ENCODE results near the gene SLAMF6.
"Not testable (repeated sequence)": the region's sequence is repeated elsewhere in the genome, so short reads cannot be mapped to it uniquely, and the experiment has no call there.

SLAMF6 gene

GRCh38 chr1:160541622-160542302 is 18.7 kb upstream of the SLAMF6 start:
- no peak for DNase-seq

DNA sequence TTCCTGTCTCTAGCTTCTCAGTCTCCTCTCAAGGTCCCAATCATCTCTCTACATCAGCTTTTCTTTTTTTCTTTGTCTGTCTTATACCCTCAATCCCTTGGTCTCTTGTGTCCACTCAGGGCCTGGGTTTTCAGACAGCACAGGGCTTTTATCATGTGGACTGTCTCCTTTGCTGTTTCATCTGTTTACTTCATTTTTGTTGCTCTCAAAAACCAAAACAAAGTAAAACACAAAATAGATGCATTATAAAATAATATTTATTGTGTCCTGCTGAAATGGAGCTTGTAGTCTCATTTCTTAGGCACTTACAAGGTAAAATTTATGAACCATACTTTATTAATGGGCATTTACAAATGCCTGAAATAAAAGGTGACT is 17.8 kb upstream of the SLAMF6 start:
- no peak for DNase-seq

DNA sequence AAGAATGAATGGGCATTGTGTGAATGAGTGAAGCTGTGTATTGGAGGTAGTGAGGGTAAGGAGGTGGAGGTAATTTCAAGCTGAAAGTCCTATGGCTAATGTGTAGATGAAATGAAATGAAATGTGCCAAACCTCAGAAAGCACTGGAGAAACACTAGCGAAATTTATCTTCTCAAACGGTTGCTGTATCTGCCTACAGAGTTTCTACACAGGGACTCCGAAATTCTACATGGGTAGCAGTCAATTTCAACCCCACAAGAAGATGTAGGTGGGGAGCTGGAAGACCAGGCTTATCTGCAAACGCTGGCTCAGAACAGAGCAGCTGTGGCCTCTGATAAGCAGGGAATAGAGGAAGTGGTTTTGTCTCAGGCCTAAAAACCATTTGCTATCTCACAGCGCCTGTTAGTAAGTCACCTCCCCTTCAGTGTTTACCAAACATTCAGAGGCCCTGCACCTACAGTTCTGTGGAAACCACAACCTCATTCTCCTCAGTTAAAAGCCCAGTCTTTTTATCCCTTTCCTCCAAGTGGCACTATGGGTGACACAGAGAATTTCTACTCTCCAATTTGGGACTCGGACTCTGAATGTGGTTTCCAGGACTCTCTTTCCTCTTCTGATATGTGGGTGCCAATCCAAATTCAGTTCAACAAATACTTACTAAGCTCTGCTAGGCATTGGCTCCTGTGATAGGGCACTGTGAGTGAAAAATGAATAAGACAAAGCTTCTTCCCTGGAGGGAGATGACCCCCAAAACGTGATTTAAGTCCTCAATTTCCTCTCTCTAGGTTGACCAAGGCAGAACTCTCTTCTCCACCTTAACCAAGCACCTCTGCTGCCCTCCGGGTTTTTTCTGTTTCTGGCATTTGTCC is 17.2 kb upstream of the SLAMF6 start:
- DNase-seq = no peak

DNA sequence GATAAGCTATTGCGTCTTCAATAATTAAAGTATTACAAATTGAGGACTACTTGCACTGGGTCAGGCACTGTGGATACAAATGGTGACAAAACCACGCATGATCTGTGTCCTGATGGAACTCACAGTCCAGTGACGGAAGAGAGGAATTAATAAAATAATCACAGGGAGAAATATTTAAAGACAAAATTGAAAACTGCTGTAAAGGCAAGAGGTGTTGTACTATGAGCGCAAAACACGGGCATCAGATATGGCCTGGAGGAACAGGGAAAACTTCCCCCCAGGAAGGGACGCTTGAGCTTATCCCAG is 16.6 kb upstream of the SLAMF6 start:
- DNase-seq = no peak

DNA sequence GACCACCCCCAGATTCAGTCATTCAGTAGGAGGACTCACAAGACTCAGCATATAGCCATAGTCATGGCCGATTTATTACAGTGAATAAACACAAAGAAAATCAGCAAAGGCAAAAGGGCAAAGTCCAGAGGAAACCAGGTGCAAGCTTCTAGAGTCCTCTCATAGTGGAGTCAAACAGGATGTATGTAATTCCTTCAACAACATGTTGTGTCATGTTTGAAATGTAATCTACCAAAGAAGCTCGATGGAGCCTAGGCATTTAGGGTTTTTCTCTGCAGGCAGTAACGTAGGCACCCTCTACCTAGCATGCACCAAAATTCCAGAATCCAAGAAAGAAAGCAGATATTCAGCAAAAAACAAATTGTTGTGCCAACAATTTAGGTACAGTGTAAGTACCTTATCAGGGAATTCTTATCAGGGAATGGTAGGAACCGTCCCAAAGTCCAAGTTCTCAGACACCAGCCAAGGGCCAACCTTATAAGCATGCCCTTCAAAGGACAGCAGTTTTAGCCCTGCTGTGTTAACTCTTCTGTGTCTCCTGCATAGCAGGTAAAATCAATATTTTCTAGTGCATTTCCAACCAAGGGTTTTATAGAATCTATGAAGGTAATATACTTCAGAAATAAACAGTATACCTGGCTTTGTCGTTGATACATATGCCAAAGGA is 16.1 kb upstream of the SLAMF6 start:
- no peak for DNase-seq

- no peak for DNase-seq
These were observed 14.9 kb upstream of the SLAMF6 start for GRCh38 chr1:160537714-160538665.

- DNase-seq = no peak
These were observed 12.0 kb upstream of the SLAMF6 start for GRCh38 chr1:160534823-160535605.

- DNase-seq = not testable (repeated sequence)
These were observed 9.4 kb upstream of the SLAMF6 start for GRCh38 chr1:160532557-160532813.

- not testable (repeated sequence) for DNase-seq
These were observed 8.9 kb upstream of the SLAMF6 start for GRCh38 chr1:160531809-160532556.

DNA sequence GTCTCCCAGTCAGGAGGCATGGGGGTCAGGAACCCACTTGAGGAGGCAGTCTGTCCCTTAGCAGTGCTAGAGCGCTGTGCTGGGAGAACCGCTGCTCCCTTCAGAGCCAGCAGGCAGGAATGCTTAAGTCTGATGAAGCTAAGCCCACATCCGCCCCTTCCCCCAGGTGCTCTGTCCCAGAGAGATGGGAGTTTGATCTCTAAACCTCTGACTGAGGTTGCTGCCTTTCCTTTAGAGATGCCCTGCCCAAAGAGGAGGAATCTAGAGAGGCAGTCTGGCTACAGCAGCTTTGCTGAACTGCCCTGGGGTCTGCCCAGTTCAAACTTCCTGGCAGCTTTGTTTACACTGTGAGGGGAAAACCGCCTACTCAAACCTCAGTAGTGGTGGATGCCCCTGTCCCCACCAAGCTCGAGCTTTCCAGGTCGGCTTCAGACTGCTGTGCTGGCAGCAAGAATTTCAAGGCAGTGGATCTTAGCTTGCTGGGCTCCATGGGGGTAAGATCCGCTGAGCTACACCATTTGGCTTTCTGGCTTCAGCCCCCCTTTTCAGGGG is 6.4 kb upstream of the SLAMF6 start:
- DNase-seq = not testable (repeated sequence)

GRCh38 chr1:160523789-160524188 is 734 bp upstream of the SLAMF6 start:
- DNase-seq = not testable (repeated sequence)

GRCh38 chr1:160522136-160522535 is 919 bp downstream of the SLAMF6 start:
- DNase-seq = no peak

GRCh38 chr1:160521554-160521953 is 1.5 kb downstream of the SLAMF6 start:
- no peak for DNase-seq

DNA sequence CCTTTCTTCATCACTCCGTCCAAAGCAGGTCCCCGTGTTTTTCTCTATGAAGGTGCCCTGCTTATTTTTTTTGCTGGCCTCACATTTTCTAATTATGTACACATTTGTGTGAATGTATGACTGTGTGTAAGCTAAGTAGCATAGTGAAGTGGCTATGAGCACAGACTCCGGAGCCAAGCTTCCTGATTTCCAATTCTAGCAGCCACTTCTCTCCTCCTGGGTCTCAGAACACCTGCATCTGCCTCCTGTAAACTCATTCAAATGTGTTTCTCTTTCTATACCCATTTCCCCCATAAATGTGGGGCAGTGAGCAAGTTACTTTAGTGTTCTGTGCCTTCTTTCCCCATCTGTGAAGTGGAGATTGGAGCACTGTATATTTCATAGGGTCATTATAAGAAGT is 2.1 kb downstream of the SLAMF6 start:
- DNase-seq = no peak

DNA sequence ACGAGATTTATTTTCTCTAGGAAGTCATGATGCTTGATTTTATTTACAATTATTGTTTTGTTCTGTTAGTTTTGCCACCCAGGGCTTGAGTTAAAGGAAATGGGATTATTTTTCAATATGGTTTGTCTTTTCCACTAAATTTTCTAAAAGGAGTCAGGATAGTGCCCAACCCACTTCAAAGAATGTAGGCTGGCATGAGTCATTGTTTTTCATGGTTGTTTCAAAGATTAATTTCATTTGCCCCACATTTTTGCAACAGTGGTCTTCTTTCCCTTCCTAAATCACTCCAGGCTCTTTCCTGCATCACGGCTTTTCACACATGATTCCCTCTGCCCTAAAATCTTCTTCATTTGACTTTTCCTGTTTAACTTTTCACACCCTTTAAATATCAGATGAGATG is 2.5 kb downstream of the SLAMF6 start:
- no peak for DNase-seq

- DNase-seq = no peak
These were observed 3.2 kb downstream of the SLAMF6 start for GRCh38 chr1:160519642-160520435.

DNA sequence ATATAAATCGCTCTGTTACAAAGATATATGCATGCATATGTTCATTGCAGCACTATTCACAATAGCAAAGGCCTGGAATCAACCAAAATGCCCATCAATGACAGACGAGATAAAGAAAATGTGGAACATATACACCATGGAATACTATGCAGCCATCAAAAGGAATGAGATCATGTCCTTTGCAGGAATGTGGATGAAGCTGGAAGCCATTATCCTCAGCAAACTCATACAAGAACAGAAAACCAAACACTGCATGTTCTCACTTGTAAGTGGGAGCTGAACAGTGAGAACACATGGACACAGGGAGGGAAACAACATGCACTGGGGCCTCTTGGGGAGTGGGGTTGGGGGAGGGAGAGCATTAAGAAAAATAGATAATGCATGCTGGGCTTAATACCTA is 5.5 kb downstream of the SLAMF6 start:
- DNase-seq = not testable (repeated sequence)

DNA sequence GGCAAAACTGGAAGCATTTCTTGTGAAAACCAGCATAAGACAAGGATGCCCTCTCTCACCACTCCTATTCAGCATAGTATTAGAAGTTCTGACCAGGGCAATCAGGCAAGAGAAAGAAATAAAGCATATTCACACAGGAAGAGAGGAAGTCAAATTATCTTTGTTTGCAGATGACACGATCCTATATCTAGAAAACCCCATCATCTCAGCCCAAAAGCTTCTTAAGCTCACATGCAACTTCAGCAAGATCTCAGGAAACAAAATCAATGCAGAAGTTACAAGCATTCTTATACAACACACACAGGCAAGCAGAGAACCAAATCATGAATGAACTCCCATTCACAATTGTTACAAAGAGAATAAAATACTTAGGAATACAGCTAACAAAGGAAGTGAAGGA is 7.1 kb downstream of the SLAMF6 start:
- not testable (repeated sequence) for DNase-seq

DNA sequence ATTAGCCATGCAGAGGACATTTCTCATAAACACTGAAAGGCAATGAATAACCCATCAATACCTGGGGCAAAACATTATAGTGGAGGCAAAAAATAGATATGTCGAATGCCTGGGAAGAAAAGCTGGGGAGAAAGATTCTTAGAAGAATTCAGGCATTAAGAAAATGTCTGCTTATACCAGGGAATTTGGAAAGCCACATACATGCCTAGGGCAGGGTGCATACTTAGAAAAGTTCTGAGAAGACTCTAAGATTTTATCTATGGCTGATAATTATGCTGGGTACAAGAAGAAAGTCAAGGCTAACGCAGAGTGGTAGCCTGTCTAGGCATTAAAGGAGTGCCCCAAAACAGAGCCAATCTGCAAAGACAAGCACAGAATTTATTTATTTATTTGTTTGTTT is 18.4 kb downstream of the SLAMF6 start:
- no peak for DNase-seq

DNA sequence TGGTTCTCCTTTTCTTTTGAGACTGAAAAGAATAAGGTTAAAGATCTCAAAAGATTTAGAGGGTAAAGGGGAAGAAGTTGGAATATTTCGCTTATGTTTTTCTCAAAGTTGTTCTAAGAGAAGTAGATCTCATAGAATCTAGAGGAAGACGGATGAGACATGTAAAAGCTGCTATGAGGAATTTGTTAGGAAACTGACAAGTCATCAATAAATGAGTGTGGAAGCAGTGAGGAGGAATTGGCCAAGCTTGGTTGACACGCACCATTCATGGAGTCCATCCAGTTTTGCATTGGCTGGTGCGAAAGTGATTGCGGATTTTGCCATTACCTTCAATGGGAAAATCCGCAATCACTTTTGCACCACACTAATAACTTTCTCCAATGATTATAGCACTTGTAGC is 20.0 kb downstream of the SLAMF6 start:
- no peak for DNase-seq

Measured in eye (tissue), 1 donor.